A549 treated with Mapracorat at 1 μM for 4 hours (cell line): ENCODE measurements around the gene LYZL2. TPM values are rescaled to one million over a fixed set of nuclear protein-coding genes. Genes with fewer than 3 reads are reported as not detected.

Experiments used
- total RNA-seq: library from RNA; stranded (reverse); fragments of 200-300 nt; extraction: Qiagen RNA extraction; gene quantifications from 5 replicates; pipeline ENCODE4 v1.2.3, GENCODE V29; 2022

The LYZL2 gene
- not detected in 5 replicates for total RNA-seq

GRCh38 chr10:30629653-30630052, at the start of gene LYZL2:
LYZL2 (minus strand) TSS chr10:30629753; CDS start chr10:30626915, 2,838 bp downstream.

Other genes starting within 250 kb of the LYZL2 start
- 13.3 to 16.7 TPM (median 14.2 TPM) in 5 replicates for gene MAP3K8, start 195.6 kb downstream of the LYZL2 start, total RNA-seq